22Rv1 (cell line): ENCODE measurements around the gene ENOPH1.

ENCODE experiments used
- CTCF ChIP-seq: fragments of 450-650 bp; IDR thresholded peaks from 2 replicates; pipeline ENCODE4 v1.5.1; 2017; ENCODE audit warnings: mild to moderate bottlenecking
- ZFX ChIP-seq: fragments of 450-650 bp; IDR thresholded peaks from 2 replicates; pipeline ENCODE4 v1.6.1; 2017; ENCODE audit warnings: antibody characterized with exemption, borderline replicate concordance

GRCh38 chr4:82425478-82425877 lies 4.9 kb upstream of the ENOPH1 start:
- TF ChIP-seq CTCF (no peak), ZFX (no peak)
